Effector CD4-positive, alpha-beta T cell (primary cell): ENCODE measurements around the gene SEC11A.
"Not testable (repeated sequence)": the region's sequence is repeated elsewhere in the genome, so short reads cannot be mapped to it uniquely, and the experiment has no call there.

Experiments
- DNase-seq: peaks from one replicate; pipeline ENCODE4 v3.0.0-alpha.2; 2020

The SEC11A gene

GRCh38 chr15:84669726-84670125 is 46.2 kb downstream of the SEC11A start:
- DNase-seq: no peak

DNA sequence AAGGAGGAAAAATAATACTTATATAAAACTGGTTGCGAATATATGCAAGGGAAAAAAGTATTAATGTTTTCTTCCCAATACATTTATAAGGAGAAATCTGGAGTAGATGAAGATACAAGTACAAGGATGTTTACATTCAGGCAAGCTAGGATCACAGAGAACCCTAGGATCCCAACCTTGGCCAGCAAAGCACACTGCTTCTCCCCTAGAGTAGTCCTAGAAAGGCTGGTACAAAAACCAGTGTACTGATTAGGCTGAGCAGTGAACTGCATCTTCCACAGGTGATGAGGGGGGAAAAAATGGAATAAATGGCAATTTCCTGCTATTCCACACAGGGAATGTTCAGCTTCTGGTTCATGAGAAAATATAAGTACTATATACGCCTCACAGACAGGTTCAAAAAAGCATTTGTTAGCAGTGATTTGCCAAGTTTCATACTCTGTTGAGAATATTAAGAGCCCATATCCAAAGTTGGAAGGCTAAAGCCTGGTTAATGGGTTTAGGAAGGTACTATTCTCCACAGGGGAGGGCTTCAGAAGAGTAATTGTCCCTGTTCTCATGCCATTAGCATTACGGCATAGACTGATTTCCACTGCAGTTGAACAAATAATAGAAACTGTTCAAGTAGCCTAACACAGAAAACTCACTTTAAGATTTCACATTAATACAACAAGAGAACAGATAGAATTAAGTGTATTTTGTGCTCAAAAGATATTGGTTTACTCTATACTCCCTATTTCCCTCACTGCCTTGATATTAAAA is 47.5 kb downstream of the SEC11A start:
- DNase-seq: no peak

DNA sequence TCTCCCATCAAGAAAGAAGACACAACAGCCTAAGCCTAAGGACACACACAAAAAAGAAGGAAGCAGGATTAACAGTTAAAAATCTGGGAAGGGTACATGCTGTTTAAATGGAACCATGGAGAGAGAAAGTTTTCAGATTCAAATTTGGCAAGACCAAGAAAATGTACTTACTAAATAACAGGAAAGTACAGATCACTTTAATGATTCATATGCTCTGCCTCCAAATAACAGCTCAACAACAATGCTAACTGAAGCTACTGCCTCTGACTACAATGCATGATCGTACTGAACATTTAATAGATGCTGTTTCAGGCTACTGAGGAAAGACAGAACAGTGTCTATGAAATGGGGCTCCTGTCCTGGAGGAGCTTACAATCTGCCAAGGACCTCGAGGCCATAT is 49.6 kb downstream of the SEC11A start:
- DNase-seq: no peak

- DNase-seq: no peak
These were observed 54.9 kb downstream of the SEC11A start for GRCh38 chr15:84661001-84661400.

- no peak for DNase-seq
These were observed 55.8 kb downstream of the SEC11A start for GRCh38 chr15:84659904-84660781.

- no peak for DNase-seq
These were observed 57.0 kb downstream of the SEC11A start for GRCh38 chr15:84658788-84659411.

GRCh38 chr15:84658080-84658787 is 57.7 kb downstream of the SEC11A start, which contains the start of gene NMB:
Gene NMB (minus strand): TSS chr15:84658199. CDS start chr15:84658152, 47 bp downstream.
- peak; percentile 80 for DNase-seq

- no peak for DNase-seq
These were observed 58.2 kb downstream of the SEC11A start for GRCh38 chr15:84657748-84658079.

GRCh38 chr15:84656972-84657371 is 59.0 kb downstream of the SEC11A start:
- no peak for DNase-seq

- peak; percentile 66 for DNase-seq
These were observed 61.1 kb downstream of the SEC11A start for GRCh38 chr15:84654689-84655453.

DNA sequence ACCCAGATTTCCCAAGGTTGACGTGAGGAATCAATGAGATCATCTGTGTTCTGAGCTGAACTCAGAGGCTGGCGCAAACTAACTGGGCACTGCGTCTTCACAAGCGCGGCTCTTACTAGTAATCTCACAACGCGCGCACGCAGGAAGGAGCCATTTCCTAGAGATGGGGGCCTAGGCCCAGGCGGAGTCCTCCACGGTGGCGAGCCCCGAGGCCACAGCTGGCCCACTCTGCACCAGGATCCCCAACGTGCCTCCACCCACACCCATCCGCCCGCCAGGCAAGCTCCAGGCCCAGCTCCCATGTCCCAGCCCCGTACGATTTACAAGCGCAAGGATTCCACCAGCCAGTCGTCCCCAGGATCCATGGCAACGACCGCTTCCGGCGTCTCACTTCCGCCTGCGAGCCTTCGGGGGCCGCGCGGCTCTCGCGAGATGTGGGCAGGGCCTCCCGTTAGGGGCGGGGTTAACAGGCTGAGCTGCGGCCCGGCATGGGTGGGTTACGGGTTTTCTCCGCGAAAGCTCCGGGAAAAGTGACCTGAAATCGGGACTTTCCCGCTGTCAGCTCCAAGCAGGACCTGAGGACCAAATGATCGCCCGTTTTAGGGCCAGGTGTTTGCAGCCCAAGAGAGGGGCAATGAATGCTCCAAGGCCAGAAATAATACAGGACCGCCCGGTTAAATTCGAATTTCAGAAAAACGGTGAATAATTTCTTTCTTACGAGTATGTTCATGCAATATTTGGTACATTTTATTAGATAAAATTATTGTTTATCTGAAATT is 61.8 kb downstream of the SEC11A start, which contains the start of gene WDR73:
WDR73 (minus strand) TSS at position 374 of the 779 bp plus-strand sequence; CDS start at position 365, 9 bp downstream.
- peak; percentile 99 for DNase-seq

DNA sequence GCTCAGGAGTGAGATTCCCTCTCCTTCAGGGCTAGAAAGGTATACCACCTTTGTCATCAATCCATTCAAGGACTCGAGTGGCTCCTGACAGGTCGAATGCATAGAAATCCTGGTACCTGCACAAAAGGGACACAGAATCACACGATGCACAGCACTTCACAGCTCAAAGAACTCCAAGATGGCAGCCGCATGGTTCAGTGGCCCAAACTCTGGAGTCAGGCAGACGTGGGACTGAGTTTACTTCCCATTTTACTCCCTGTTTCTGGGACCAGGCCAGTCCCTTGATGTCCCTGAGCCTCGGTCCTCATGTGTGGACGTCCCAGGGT is 62.4 kb downstream of the SEC11A start:
- no peak for DNase-seq

GRCh38 chr15:84649706-84650105 is 66.2 kb downstream of the SEC11A start:
- no peak for DNase-seq

DNA sequence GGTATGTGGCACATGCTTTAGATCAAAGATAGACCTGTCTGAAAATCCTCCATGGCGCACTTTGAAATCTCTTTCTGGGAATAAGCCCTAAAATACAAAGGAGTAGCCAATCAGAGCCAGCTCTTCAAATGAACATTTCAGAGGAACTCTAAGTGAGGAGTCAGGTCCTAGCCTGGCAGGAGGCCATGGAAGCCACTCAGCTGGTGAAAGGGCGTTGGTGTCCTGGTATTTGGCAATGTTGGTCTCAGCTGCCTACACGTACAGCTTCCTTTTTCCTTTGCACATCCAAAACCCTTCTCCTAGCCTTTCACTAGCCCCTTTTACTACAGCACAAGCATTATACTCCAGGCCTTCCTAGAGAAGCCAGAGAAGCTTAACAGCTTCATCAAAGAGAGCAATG is 67.4 kb downstream of the SEC11A start:
- DNase-seq: no peak

DNA sequence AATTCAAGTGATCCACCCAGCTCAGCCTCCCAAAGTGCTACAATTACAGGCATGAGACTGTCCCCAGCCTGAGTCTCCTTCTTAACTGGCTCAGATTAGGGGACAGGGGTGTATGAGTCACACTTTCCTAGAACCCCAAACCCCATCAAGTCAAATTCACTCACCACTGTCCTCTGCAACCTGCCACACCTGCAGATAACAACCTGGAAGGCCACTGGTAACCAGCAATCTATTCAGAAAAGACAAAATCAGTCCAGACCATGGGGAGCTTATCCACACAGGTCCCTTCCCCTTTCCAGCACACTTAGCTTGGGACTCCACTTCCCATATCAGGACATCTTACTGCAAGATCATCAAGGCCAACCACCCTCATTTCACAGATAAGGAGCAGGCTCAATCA is 68.2 kb downstream of the SEC11A start:
- no peak for DNase-seq

DNA sequence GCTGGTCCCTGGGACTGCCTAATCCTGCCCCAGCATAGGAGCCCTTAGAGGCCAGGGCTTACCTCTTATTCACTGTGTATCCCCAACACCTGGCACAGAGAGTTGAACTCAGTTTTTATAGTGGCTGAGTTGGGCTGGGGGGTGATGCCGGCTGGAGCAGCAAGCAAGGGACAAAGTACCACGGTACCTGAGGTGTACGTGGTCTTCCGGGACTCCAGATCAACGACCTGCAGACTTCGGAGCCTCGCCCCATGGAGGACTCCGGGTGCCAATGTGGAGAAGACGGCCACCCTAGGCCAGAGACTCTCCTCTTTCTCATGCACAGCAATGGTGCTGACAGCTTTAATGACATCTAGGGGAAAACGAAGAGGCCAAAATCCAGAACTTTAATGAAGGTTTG is 69.9 kb downstream of the SEC11A start:
- no peak for DNase-seq

GRCh38 chr15:84645496-84645895 is 70.4 kb downstream of the SEC11A start:
- no peak for DNase-seq

DNA sequence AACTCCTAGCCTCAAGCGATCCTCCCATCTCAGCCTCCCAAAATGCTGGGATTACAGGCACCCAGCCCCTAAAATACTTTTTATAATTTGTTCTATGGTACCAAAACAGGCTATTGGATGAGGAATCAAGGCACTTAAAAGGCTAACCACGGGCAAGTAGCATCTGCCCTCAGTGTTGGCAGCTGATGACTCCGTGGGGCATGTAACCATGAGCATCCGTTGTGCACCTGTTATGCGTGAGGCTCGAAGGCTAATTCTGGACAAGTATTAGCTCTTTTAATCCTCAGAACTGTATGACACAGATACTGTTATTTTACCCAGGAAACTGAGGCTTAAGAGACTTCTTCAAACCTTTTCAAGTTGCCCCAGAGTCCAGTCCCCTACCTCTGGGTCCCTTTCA is 72.1 kb downstream of the SEC11A start:
- DNase-seq: no peak

GRCh38 chr15:84642640-84643039 is 73.3 kb downstream of the SEC11A start:
- DNase-seq: not testable (repeated sequence)

DNA sequence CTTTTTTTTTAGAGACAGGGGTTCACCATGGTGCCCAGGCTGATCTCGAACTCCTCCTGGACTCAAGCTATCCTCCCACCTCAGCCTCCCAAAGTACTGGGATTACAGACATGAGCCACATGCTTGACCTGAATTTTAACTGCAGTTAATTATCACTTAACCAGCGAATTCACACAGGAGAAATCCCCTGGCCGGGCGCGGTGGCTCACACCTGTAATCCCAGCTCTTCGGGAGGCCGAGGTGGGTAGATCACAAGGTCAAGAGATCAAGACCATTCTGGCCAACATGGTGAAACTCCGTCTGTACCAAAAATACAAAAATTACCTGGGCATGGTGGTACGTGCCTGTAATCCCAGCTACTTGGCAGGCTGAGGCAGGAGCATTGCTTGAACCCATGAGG is 74.1 kb downstream of the SEC11A start:
- DNase-seq: not testable (repeated sequence)

- DNase-seq: no peak
These were observed 77.8 kb downstream of the SEC11A start for GRCh38 chr15:84638103-84638502.
